ENCODE results near the gene TAF4B. TPM values are rescaled to one million over a fixed set of nuclear protein-coding genes. Genes with fewer than 3 reads are reported as not detected.
"Not testable (repeated sequence)": the region's sequence is repeated elsewhere in the genome, so short reads cannot be mapped to it uniquely, and the experiment has no call there.

The TAF4B gene
- total RNA-seq, 1 donor from 2014 or later: 4.7 TPM

DNA sequence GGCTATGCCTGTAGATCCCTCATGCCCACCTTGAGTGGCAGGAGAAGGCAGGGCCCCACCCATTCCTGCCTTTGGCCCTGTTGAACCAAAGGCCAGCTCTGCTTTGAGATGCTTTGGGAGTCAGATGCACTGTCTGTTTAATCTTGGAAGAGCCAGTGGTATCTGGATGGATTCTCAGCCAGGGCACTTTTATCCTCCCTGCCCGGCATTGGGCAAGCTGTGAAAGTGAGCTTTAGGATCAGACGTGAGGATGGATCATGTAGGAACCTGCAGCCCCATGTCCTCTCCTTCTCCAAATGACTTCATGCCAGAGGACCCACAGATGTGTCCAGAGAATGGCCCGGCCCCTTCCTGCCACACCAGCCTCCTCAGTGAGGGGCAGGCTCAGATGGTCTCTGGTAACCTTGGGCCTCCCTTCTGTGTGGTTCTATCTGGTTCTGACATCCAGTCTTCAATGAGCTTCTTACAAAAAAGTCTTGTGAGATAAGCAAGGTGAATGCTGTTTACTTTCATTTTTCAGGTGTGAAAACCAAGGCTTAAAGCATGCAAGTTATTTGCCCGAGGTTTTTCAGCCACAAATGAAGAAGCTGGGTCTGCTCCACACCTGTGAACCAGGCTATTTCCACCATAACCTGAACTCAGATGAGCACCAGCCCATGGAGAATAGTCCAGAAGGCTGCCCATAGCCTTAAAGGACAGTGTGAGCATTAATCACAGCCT is 198.3 kb downstream of the TAF4B start:
- DNase-seq: no peak

DNA sequence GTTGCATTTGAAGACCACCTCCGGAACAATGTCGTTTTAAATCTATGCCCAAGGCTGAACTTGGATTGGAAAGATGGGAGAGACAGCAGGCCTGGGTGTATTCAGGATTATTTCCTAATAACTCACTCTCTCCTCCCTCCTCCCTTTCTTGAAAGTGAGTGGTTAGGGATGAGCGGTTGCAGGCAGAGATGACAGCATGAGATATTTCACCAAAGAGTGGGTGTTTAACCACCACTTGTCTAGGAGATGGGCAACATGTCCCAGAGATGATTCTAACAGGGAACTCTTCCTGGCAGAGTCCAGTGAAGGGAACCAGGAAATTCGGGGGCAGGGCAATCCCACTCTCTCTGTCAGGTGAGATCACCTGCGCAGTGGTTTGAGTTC is 198.9 kb downstream of the TAF4B start:
- DNase-seq: no peak

DNA sequence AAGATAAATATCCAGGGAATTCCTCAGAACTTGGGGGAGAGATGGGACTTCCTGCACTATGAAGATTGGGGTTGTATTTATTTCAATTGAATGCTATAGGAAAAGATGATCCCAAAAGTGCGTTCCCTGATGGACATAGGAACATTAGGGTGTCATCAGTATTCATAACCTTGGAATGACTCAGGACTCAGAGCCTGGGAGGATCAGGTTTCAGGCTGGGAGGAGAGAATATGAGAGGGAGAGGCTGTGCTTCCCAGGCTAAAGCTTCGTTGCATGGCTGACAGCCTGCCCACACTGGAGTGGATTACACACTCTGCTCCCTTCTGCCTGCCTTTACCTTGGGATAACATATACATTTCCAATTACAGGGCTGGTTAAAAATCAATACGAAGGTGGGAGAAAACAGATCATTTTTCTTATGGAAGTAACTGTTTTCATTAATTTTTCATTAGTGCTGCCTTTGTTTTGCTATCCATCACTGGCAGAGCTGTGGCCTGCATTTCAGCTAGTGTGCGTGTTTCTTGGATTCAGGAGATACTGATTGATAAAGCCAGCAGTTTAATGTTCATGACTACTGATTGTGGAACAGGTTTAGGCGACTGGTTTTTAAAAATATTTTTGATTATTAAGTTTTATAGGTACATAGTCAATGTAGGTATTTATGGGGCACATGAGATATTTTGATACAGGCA is 203.4 kb downstream of the TAF4B start:
- no peak for DNase-seq

DNA sequence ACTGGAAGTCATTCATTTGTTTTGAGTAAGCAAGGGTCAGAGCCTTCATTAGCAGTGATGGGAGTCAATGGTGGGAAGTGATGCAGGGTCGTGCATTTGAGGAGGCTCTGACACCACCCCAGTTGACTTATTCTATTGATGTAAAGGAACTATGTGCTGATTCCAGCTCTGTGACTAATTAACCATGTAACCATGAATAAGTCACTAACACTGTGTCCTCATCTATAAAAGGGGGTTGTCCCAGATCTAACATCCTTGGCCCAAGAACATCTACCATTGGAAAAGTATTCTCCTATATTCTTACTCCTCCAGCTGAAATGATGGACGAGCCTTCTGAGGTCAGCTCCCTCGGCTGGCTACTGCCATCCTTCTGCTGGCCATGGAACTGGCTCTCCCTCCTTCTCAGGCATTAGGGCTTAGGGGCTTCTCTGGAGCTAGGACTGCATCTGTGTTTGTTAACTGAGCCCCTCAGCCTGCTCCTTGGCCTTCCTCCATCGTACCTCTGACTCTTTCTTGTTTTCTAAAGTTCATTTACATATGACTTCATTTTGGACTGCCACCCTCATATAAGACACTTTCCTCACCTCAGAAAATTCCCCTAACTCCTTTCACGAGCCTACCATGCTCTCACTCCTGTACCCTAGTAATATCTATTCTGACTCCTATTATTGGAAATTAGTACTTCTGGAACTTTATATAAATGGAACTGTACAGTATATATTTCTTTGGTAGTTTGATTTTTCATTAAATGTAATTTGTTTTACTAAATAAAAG is 206.6 kb downstream of the TAF4B start:
- no peak for DNase-seq

DNA sequence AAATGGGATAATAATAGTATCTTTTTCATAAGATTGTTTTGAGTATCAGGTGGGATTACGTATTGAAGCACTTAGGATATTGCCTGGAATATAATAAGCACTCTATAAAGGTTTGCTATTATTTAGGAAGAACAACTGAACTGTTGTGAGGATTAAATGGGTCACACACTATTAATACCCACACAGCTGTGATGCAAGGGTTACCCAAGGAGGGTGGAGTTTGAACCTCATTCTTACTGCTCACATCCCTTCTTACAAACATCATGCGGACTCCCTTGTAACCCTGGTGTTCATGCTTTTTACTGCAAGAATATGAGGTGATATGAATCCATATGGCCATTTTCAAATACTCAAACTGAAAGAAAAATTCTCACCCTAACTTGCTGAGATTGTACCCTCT is 208.6 kb downstream of the TAF4B start:
- no peak for DNase-seq

DNA sequence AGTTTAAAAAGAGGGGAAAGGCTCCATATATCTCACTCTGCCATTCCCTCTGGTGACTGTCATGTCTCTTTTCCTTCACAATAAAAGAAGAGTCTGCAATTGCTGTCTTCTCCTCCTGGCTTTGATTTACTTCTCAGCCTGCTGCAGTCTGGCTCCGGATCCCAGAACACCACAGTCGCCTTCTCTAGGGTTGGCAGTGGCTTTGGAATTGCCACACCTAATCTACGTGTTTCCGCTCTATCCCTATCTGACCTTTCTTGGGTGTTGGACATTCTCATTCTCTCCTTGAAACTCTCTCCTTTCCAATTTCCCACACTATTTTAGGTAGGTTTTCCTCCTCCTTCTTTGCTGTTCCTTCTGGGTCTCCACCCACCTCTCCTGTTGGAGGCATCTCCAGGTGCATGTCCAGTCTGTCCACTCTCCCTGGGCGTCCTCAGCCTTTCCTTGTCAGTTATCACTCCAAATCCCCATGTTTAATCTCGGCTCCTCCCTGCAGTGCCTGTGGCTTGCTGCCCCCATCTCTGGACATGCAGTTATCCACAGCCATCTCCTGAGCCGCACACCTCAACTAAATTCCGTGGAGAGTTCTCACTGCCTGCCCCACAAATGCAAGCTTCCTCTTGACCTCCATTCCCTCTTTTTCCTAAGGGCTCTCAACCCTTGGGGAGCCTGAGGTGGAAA is 209.3 kb downstream of the TAF4B start:
- no peak for DNase-seq

DNA sequence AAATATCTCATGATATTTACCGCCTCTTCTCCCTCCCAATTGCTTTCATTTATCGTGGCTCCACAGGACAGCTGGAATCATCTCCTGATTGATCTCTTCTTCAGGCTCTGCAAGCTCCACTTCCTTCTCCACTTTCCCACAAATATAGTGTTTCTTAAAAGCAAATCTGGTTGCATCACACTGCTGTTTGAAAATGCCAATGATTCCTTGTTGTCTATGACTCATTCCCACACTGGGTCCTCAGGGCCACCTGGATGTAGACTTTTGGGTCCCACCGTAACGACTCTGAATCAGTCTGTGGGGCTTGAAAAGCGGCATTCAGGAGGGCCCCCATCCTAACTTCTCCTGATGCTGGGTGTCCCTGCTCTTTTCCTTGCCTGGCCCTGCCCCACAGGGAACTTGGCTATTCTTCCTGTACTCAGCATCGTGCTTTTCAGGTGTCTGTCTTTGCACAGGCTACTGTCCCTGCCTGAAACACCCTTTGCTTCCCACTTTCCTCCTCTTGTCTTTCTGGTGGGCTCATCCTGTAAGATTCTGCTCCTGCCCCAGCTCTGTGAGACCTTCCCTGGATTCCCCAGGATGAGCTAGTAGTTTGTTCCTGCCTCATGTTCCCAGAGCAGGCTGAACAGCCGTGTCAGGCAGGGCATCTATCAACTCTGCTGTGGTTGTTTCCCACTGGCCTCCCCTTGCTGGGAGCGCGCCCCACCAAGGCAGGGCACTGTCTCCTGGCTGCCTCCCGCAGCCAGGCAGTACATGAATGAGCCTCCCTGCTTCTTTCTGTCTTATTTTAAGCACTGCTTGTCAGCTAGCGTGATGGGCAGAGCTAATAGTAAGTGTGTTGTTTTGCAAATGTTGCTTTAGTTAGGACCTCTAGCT is 210.2 kb downstream of the TAF4B start:
- no peak for DNase-seq

DNA sequence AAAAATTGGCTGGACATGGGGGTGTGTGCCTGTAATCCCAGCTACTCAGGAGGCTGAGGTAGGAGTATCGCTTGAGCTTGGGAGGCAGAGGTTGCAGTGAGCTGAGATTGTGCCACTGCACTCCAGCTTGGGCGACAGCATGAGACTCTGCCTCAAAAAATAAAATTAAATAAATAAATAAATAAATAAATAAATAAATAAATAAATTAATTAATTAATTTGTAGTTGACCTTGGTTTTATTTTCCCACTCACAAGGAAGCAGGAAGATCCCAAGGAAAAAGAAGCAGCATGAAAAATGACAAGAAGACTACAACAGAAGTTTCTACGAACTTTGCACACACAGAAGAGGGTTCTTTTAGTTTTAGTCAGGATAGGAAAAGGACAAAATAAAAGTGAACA is 211.4 kb downstream of the TAF4B start:
- not testable (repeated sequence) for DNase-seq

DNA sequence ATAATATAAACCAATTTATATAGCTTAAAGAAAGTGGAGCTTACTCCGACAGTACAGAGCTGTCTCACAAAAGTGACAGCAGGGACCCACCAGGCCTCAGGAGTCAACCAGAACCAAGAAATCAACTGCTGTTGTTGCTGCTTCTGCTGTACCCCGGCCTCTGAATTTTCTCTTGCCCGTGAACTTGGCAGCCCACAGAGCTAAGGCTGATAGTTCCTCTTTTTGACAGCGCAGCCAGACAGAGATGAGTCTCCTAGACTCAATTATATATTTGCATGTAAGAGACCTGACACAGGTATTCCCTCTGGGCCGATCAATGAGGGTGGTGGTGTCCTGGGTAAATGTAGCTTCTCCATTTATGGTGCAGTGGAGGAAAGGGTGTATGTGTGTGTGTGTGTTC is 212.7 kb downstream of the TAF4B start:
- DNase-seq: no peak

DNA sequence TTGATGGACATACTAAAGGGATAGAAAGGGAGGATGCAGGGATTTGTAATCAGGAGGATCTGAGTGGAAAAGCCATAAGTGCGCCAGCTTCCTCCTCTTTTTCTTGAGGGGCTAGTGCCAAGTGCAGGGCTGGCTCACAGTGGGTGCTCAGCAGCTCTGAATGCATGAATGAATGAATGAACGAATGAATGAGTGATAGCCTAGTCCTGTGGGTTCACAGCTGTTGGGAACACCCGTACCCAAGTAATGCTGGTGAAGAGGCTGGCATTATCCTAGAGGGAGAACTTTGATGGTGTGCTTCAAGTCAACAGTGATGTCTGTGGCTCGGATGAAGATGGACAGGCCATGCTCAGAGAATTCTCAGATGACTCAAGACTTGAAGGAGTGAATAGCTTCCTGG is 213.3 kb downstream of the TAF4B start:
- no peak for DNase-seq

DNA sequence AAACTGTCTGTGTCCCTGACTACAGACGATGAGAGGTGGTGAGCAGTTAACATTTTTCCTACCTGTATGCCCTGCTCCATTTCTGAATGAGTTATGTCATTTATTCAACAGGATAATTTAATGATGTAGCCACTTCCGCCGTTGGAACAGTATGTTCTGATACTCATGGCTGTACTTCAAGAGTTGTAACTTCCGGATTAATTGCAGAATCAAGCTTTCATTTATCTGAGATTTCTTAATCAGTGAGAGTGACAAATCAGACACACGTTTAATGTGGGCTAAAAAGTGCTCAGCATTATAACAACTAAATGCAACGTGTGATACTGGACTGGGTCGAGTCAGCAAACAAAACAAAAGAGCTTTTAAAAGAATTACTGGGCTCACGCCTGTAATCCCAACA is 214.4 kb downstream of the TAF4B start:
- DNase-seq: no peak

Small RNA genes lying within 50 kb of the gene (small RNA-seq; reads per million reads assigned to genes)
- not detected for gene RNU6-1289P

Other genes with a start within 250 kb of the TAF4B start
- gene SS18, start 135.8 kb upstream of the TAF4B start, total RNA-seq: 68.0 TPM
- gene PSMA8, start 92.6 kb upstream of the TAF4B start, total RNA-seq: not detected